Measurements from ENCODE around the gene TMEM63A.
"Not testable (repeated sequence)": the region's sequence is repeated elsewhere in the genome, so short reads cannot be mapped to it uniquely, and the experiment has no call there.

TMEM63A gene

DNA sequence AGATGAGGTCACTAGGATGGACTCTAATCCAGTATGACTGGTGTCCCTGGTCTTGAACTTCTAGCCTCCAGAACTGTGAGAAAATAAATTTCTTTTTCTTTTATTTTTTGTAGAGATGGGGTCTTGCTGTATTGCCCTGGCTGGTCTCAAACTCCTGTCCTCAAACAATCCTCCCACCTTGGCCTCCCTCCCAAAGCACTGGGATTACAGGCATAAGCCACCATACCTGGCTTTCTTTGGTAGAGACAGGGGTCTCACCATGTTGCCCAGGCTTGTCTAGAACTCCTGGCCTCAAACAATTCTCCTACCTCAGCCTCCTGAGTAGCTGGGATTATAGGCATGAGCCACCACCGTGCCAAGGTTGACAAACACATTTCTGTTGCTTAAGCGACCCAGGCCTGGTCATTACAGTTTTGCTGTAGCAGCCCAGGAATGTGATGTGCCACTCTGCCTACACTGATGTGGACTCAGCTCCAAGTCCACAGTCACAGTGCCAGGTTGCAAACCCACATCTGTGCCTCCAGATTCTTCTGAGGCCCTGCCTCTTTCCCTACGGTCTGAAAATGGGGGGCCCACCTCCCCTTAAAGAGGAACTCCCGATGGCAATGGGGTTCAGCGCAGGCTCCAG is 25.9 kb upstream of the TMEM63A start:
- no peak for DNase-seq

DNA sequence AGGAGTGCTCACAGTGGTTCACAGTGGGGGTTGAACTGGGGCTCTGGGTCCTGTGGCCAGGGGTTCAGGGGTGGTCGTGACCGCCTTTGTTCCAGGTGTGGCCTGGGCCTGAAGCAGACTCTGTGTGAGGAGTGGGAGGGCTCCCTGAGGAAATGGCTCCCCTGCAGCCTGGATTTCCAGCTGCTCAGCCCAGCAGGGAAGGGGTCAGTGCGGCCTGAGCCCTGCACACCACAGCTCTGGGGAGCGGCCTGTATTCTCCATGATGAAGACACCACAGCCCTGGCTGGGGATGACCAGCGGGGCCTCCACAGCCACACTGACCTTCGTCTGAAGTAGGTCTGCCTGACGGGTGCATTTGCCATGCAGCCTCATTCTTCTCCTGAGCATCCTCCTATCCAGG is 25.2 kb upstream of the TMEM63A start:
- no peak for DNase-seq

DNA sequence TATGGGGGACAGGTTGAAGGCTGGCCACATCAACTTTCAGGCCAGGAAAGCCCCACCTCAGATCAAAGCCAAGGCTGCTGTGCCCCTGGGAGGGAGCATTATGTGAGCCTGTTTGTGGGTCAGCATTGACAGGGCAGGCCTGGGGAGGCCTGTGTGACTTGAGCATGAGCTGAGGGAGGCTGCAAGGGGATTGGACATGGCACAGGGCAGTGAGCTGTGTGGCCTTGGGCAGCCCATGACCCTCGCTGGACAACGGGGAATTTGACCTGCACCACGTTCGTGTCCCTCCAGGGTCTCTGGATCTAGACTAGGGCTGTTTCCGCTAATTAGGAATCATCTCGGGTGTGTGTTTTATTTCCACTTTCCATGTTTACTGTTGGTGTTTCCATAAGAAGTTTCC is 24.3 kb upstream of the TMEM63A start:
- no peak for DNase-seq

DNA sequence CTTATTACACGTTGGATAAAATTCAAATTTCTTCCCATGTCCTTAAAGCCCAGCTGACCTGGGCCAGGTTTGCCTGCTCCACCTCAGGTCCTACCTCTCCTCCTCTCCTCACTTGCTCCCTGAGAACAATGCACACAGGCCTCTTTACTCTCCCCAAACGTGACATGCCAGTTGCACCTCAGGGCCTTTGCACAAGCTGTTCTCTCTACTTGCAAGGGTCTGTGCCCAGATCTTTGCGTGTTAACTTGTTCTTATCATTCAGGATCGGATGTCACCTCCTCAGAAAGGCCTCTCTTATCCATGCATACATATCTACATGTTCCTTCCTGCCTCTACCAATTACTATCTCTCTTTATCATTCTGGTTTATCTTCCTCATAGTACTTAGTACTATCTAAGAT is 21.4 kb upstream of the TMEM63A start:
- no peak for DNase-seq

DNA sequence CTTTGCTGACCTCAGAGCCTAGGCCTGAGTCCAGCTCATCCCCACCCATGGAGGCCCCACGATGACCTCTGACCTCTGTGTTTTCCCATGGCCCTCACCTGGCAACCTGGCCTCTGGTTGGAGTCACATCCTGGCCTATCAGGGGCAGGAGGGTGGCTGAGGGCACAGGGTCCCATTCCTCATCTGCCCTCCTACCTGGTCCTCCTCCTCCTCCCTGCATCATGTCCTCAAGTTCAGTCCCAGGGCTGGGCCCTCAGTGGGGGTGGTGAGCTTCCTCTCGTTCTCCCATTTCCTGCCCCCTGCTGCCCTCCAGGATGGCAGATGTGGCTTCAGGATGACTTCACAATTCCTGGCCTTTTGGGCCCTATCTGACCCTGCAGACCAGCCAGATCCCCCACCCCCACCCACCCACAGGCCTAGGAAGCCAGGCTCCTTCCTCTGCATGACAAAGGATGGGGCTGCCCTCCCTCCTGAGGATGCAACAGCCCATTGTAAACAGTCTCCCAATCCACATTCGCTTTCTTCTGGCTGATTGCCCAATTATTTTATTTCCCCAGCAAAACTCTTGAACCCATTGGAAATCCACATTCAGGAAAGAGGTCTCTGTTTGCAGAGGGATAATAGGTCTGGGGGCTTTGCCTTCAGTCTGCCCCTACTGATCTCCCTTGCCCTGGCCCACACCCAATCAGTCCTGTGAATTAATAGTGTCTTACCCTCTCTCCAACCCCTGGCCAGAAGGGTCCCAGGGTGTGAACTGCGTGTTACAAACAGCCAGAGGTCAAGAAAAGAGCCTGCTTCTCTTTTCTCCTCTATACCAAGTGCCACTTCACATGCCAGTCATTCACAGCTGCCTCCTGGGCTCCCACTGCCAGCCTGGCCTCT is 17.1 kb upstream of the TMEM63A start:
- DNase-seq: no peak

DNA sequence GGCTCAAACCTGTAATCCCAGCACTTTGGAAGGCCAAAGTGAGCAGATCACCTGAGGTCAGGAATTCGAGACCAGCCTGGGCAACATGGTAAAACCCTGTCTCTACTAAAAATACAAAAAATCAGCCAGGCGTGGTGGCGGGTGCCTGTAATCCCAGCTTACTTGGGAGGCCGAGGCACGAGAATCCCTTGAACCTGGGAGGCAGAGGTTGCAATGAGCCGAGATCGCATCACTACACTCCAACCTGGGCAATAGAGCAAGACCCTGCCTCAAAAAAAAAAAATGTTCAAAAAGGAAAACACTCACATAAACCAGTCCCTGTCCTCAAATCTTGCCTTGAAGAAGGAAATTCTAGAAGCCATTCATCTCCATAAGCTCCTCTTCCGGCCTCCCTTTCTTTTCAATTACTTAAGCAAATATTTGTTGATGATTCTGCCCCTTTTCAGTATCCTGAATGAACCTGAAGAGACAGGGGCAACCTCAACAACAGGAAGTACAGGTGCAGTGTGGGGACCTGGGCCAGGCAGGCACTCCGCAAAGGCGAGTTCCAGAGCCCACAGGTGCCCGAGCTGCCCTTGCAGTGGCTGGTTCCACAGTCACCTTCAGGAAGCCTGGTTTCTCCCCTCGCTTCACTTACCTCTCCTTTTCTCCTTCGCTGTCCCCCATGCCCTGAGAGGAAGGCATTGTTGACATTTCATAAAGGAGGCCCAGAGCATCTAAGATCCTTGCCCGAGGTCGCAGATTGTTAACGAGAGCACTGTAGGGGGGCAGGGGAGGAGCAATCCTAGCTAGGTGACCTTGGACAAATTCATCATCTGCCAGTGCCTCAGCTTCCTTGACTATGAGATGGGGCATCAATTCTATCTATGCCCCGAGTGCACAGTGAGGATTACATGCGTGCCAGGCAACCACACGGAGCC is 15.7 kb upstream of the TMEM63A start:
- peak; percentile 48 for DNase-seq

DNA sequence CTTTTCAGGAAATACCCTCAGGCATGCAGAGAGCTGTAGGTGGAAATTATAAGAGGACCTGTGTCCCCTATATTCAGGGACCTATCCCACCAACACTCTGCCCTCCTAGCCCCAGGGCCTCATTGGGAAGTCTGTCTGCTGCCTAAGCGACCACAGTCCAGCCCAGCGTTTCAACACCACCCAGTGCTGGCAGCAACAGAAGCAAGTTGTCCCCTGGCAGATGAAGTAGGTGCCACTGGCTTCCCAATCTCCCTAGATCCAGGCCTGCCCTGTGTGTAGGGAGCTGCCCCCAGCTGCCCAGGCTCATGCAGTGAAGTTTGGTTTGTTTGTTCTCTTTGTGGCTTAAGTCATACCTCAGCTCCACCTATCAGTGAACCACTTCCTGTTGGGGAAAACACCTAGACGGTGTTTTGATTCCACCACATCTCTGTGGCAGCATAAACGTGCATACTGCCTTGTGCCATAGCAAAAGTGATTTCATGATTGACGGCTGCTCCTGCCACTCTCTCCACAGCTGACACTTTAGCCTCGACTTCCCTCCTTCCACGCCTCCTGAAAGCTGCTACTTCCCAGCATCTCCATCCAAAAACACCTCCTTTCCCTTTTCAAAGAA is 14.9 kb upstream of the TMEM63A start:
- DNase-seq: peak; percentile 92

DNA sequence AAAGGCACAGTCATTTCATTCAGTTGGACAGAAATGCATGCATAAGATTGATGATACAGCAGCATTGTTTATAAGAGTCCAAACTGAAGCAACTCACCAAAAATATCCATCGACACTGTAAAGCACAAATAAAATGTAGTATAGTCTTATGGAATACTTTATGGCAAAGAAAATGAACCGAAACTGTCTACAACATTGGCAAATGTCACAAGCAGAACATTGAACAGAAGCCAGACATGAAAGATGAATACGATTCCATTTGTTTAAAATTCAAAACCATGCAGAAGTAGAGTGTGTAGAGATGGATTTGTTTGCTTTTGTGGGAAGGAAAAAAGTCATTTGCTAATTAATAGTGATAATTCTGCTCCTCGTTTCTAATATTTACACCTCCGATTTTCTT is 14.3 kb upstream of the TMEM63A start:
- no peak for DNase-seq

DNA sequence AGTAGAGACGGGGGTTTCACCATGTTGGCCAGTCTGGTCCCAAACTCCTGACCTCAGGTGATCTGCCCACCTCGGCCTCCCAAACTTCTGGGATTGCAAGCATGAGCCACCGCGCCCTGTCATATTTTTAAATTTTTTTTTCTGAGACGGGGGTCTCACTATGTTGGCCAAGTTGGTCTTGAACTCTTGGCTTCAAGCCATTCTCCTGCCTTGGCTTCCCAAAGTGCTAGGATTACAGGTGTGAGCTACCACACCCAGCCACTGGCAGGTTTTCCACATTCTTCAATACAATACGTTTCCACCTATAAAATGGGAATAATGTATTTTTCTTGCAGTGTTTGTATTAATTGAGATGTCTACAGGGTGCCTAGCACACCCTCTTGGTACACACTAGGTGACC is 10.1 kb upstream of the TMEM63A start:
- no peak for DNase-seq

DNA sequence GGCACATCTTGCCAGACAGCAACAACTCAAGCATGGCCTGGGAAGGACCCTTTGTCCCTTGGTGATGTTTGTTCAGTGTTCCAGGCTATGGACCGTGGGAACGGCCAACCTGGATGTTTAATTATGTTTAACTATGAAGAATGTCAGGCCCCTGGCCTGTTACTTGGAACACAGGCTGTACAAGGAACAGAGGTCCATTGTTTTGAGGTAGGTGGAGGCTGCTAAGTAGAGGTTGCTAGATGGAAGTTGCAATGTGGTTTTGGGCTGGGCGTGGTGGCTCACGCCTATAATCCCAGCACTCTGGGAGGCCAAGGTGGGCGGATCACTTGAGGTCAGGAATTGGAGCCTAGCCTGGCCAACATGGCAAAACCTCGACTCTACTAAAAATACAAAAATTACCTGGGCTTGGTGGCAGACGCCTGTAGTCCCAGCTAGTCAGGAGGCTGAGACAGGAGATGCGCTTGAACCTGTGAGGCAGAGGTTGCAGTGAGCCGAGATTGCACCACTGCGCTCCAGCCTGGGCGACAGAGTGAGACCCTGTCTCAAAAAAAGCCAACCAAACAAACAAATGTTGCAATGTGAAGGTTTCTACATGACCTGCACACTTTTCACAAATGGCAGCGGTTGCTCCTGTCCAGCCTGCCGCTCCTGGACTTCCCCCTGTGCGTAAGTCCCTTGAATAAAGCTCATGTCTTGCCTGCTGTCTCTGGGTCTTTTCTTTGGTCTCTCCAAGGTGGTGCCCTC is 9.2 kb upstream of the TMEM63A start:
- no peak for DNase-seq

DNA sequence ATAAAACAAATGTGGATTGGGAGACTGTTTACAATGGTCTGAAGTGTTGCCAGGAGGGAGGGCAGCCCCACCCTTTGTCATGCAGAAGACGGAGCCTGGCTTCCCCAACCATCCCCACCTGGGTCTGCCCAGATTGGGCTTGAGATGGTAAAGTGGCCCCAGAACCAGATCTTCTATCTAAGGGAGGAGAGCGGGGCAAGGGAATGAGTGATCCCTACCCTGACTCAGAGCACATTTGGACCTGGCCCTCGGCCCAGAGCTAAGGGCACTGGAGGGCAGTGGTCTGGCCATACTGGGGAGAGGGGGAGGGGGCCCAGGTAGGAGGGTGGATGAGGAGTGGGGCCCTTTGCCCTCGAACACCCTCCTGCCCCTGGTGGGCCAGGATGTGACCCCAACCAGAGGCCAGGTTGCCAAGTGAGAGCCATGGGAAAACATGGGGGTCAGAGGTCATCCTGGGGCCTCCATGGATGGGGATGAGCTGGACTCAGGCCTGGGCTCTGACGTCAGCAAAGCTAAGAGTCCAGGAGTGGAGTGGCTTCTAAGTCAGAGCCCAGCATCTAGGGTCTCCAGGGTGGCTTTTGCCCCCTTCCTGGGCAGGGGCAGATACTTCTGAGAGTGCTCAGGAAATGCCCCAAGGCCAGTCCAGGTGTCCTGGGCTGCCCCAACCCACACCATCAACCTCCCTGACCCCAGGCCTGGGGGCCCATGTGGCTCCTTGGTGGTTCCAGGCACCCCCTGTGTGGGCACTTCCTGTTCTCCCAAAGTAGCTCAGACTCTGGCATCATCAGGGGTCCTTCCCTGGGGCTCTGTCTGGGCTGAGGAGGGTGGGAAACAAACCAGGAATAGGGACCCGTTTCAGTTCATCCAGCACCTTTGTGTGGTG is 8.4 kb upstream of the TMEM63A start:
- DNase-seq: no peak

DNA sequence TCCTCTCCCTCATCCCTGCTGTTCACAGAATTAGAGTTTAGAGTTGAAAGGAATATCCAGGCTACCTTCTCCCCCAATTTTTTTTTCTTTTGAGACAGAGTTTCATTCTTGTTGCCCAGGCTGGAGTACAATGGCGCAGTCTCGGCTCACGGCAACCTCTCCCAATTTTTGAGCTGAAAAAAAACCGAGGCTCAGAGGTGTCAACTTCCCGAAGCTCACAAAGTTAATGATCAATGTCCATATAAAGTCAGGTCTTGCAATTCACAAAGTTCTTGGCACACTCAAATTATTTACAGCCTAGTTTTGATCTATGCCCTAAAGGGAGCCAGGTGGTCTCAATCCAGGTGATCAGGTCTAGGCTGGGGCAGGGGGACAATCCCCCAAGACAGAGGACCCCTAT is 7.6 kb upstream of the TMEM63A start:
- no peak for DNase-seq

DNA sequence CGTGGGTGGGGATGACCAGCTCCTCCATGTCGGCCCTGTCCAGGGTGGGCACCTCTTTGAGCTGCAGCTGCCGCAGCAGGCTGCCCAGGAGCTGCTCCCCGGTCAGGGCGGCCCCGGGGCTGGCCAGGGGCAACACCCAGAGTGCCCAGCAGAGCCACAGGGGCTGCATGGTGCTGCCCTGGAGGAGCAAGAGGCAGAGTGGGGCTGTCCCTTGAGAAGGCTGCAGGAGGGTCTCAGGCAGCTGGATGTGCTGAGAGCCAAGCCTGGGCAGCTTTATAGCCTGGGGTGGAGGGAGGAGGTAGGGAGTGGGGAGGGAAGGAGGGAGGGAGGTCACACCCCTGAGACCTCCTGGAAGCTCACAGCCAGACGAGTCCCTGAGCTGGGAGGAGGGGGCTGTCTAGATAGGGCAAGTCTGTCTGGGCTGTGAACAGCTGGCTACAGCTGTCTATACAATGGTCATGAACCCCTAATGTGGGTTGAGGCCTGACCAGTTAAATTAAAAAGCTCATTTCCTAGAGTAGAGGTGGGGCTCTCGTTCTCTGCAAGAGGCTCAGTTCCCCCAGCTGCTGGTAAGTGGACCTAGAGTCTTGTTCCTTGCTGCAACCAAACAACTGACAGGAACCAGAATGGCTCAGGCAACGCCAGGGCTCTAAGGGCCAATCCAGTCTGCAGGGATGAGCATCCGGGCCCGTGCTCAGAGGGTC is 6.9 kb upstream of the TMEM63A start, which contains the start of gene LEFTY1:
Gene LEFTY1, minus strand, starts transcription at position 249 of the 704 bp plus-strand sequence. Its CDS starts 80 bp downstream, at position 169.
- DNase-seq: no peak

DNA sequence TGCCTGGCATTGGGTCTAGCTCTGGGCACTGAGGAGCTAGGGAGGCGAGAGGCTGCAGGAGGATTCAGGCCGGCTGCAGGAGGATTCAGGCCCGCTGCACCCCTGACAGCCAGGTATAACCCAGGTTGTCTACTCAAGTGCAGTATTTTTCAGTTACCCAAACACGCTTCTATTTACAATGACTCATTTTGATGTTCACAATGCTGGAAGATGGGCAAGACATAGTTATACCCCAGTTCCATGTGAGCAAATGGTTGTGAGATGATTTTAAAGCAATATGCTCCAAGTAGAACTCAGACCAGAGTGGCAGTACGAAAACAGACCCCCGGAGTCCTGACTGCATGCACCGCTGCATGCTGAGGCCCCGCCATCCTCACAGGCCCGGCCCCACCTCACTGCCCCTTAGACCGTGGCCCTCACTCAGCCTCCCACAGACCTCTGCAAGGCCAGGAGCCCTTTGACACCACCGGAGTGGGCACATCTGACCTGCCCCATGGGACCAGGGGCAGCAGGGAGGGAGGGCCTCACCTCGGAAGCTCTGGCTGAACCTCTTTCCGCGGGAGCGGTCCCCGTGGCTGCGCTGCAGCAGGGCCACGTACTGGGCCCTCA is 6.2 kb upstream of the TMEM63A start:
- DNase-seq: no peak

DNA sequence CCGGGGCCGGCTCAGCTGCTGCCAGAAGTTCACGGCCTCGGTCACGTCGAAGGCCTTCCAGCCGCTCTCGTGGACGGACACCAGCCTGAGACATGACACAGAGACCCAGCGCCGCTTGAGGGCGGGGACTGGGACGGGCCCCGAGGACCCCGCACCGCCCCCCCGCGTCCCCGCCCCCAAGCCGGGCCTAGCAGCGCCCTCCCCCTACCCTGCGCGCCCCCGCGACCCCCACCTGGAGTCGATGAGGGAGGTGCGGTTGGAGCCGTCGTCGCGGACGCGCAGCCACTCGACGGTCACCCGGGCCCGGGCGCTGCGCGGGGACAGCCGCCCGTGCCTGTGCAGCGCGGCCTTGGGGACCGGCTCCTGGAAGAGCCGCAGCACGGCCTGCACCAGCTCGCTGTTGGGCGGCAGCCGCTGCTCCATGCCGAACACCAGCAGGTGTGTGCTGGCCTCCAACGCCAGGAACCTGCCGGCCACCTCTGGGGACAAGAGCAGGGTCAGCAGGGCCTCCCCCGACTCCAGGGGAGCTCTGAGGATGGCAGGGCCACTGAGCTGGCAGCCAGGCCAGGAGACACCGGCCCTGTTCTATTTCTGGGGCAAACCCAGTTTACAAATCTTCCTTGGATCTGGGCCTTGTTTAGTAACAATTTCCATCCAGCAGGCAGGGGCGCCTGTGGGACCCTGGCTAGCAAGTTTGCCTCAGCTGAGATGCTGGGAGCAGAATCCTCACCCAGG is 5.5 kb upstream of the TMEM63A start:
- not testable (repeated sequence) for DNase-seq

DNA sequence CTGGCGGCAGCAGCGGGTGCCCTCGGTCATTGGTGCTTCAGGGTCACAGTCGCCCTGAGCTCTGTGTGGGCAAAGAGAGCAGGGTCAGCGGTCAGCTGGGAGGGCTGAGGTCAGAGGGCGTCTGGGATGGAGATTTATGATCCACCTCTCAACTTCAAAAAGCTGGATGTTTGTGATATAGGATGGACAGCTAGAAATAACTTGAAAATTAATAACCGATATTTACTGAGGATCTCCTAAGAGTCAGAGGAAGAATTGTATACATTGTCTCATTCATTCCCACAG is 4.8 kb upstream of the TMEM63A start:
- no peak for DNase-seq

DNA sequence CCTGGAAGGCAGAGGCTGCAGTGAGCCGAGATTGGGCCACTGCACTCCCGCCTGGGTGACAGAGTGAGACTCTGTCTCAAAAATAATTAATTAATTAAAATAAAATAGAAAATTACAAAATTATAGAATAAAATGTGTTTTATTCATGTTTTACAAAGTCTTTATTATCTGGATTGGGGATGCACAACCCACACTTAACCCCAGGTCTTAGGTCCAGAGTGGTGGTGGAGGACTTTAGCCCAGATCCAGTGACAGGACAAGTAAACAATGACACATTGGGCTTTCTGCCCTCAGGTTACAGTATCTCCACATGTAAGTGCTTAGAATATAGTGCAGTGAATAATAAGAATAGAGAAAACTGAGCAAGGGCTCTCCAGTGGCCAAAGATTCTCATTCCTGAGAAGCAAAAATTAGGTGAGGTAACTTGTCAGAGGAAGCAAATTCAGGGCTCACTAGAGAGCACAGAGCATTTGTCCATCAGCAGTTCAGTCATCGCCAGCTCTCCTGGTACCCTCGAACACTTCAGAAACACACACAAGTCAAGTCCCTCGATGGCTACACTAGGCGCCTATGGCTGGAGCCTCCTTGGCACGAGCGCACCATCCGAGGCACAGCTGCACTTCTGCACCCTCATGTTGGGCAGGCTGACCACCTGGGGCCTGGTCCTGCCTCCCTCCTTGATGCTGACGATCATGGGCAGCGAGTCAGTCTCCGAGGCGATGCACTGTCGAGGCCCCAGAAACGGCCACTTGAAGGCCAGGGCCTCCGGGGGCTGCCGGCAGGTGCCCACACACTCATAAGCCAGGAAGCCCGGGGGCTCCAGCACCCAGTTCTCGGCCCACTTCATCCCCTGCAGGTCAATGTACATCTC is 4.2 kb upstream of the TMEM63A start:
- no peak for DNase-seq

DNA sequence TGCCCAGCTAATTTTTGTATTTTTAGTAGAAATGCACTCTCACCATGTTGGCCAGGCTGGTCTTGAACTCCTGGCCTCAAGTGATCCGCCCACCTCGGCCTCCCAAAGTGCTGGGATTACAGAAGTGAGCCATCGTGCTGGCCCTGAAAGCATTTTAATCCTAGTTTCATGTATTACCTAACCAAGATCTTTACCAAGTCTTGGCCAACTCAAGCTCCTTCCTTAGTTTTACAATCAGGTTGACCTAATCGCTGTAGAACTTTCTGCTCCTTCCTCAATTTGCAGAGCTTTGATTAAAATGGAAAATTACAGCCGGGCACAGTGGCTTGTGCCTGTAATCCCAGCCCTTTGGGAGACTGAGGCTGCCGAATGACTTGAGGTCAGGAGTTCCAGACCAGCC is 3.2 kb upstream of the TMEM63A start:
- DNase-seq: no peak
